ENCODE data around the gene ALDH1L1.
A peak's percentile ranks its signal among the peaks of the same experiment; 100 is the strongest.

Gene ALDH1L1

GRCh38 chr3:126180477-126181397, at the start of gene ALDH1L1:
Gene ALDH1L1 (minus strand): TSS chr3:126180586. CDS start chr3:126160979, 19,607 bp downstream.
- DNase-seq (ENCODE audit: low spot score): peak; percentile 74

- no peak for DNase-seq (ENCODE audit: low spot score)
Measured at GRCh38 chr3:126226374-126226773, 46.0 kb upstream of the ALDH1L1 start.

GRCh38 chr3:126216416-126216815, 36.0 kb upstream of the ALDH1L1 start:
- peak; percentile 83 for DNase-seq (ENCODE audit: low spot score)

- DNase-seq (ENCODE audit: low spot score): no peak
Measured at GRCh38 chr3:126213379-126214028, 33.1 kb upstream of the ALDH1L1 start.

- peak; percentile 68 for DNase-seq (ENCODE audit: low spot score)
Measured at GRCh38 chr3:126212620-126213378, 32.4 kb upstream of the ALDH1L1 start.

GRCh38 chr3:126212250-126212619, 31.8 kb upstream of the ALDH1L1 start:
- no peak for DNase-seq (ENCODE audit: low spot score)

- DNase-seq (ENCODE audit: low spot score): peak; percentile 12
Measured at GRCh38 chr3:126211569-126211968, 31.2 kb upstream of the ALDH1L1 start.

GRCh38 chr3:126210606-126211005, 30.2 kb upstream of the ALDH1L1 start:
- no peak for DNase-seq (ENCODE audit: low spot score)

- DNase-seq (ENCODE audit: low spot score): no peak
Measured at GRCh38 chr3:126209741-126210140, 29.4 kb upstream of the ALDH1L1 start.

GRCh38 chr3:126208606-126209256, 28.3 kb upstream of the ALDH1L1 start:
- peak; percentile 95 for DNase-seq (ENCODE audit: low spot score)

- no peak for DNase-seq (ENCODE audit: low spot score)
Measured at GRCh38 chr3:126208182-126208581, 27.8 kb upstream of the ALDH1L1 start.

GRCh38 chr3:126207166-126207565, 26.8 kb upstream of the ALDH1L1 start:
- DNase-seq (ENCODE audit: low spot score): no peak

GRCh38 chr3:126205717-126206655, 25.6 kb upstream of the ALDH1L1 start:
- DNase-seq (ENCODE audit: low spot score): no peak

- DNase-seq (ENCODE audit: low spot score): no peak
Measured at GRCh38 chr3:126202680-126203079, 22.3 kb upstream of the ALDH1L1 start.

GRCh38 chr3:126202276-126202675, 21.9 kb upstream of the ALDH1L1 start:
- no peak for DNase-seq (ENCODE audit: low spot score)

GRCh38 chr3:126201168-126201567, 20.8 kb upstream of the ALDH1L1 start:
- no peak for DNase-seq (ENCODE audit: low spot score)

GRCh38 chr3:126200534-126200933, 20.1 kb upstream of the ALDH1L1 start:
- DNase-seq (ENCODE audit: low spot score): no peak

- no peak for DNase-seq (ENCODE audit: low spot score)
Measured at GRCh38 chr3:126199256-126199655, 18.9 kb upstream of the ALDH1L1 start.

GRCh38 chr3:126197854-126198584, 17.6 kb upstream of the ALDH1L1 start:
- DNase-seq (ENCODE audit: low spot score): peak; percentile 75

- no peak for DNase-seq (ENCODE audit: low spot score)
Measured at GRCh38 chr3:126197343-126197742, 17.0 kb upstream of the ALDH1L1 start.

Measured in kidney tubule cell (primary cell).